ENCODE measurements around the gene ARHGDIB.

GRCh38 chr12:14960548-14961465 lies 594 bp downstream of the ARHGDIB start:
- TF ChIP-seq CEBPB (IDR thresholded peaks at IDR 0.05) (no peak), EP300 (IDR thresholded peaks at IDR 0.05; ENCODE audit: borderline replicate concordance) (no peak), TEAD4 (IDR thresholded peaks at IDR 0.05) (peak; percentile 36; the same call in 1 of the 2 replicates), REST (IDR thresholded peaks at IDR 0.05; ENCODE audit: low read depth) (no peak), USF1 (IDR thresholded peaks at IDR 0.05) (no peak), MAX (IDR thresholded peaks at IDR 0.05) (no peak), ZBTB7A (IDR thresholded peaks at IDR 0.05; ENCODE audit: low read depth) (no peak), YY1 (IDR thresholded peaks at IDR 0.05; ENCODE audit: low read depth) (no peak), CREB1 (IDR thresholded peaks at IDR 0.05; ENCODE audit: low read depth) (no peak), NFIC (IDR thresholded peaks at IDR 0.05) (no peak)

Data from Ishikawa (cell line).